MM.1S (cell line): ENCODE data around the gene CILP2.

Experiments used
- CTCF ChIP-seq: fragments of 300-600 bp; sonication (generic); IDR thresholded peaks from 2 replicates; pipeline ENCODE4 v1.5.1; 2016; ENCODE audit warnings: antibody characterized with exemption, low read length, mixed read lengths
- EZH2 ChIP-seq: fragments of 300-600 bp; sonication (generic); optimal IDR thresholded peaks from 2 replicates; pipeline ENCODE3; 2017; ENCODE audit warnings: low read depth, mild to moderate bottlenecking, antibody characterized with exemption, low read length, mixed read lengths

DNA sequence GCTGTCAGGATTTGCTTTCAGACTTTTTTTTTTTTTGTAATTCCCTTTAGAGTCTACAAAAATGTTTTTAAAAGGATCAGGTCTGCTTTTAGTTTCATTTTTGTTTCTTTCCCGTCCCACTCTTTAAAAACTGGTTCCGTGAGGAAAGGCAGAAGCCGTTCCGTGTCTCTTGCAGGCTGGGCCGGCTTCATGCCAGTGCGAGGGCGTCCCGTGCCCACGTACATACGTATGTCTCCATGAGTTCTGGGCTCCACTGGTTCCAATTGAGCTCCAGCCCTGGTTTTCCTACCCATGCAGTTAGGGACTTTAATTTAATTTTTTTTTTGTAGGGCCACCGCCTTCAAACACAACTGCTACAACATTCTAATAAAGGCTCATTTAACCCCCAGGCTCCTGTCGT is 31.5 kb upstream of the CILP2 start:
- TF ChIP-seq CTCF (no peak), EZH2 (no peak)
